Measurements from ENCODE around the gene RNLS. TPM values are rescaled to one million over a fixed set of nuclear protein-coding genes. Genes with fewer than 3 reads are reported as not detected.

Gene RNLS
- total and polyA plus RNA-seq, 2 of the 8 experiments (the other 6 are each of a cell fraction or from before 2014, with no cell fraction given), result 7.5 to 12.7 TPM

GRCh38 chr10:88512599-88512998 is 70.5 kb downstream of the RNLS start (continued):
- TF ChIP-seq CHD7 (IDR thresholded peaks at IDR 0.05; ENCODE audit: insufficient replicate concordance, low read length), result no peak
- no peak for TF ChIP-seq RFX5 (IDR thresholded peaks at IDR 0.05; ENCODE audit: borderline replicate concordance, low read depth, low read length)
- no peak for TF ChIP-seq BRCA1 (IDR thresholded peaks at IDR 0.05; ENCODE audit: low read depth, low read length)
- TF ChIP-seq, protein P1, sequence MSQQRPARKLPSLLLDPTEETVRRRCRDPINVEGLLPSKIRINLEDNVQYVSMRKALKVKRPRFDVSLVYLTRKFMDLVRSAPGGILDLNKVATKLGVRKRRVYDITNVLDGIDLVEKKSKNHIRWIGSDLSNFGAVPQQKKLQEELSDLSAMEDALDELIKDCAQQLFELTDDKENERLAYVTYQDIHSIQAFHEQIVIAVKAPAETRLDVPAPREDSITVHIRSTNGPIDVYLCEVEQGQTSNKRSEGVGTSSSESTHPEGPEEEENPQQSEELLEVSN (IDR thresholded peaks at IDR 0.05), result no peak
- no peak for TF ChIP-seq ATF3 (IDR thresholded peaks at IDR 0.05; ENCODE audit: insufficient read depth, low read depth, low read length)
- no peak for TF ChIP-seq NANOG (IDR thresholded peaks at IDR 0.05; ENCODE audit: insufficient read depth, low read depth, low read length, poor library complexity, severe bottlenecking)
- no peak for TF ChIP-seq SIN3A (conservative IDR thresholded peaks at IDR 0.05 in 1 of 2, IDR thresholded peaks at IDR 0.05 in 1 of 2; ENCODE audit: low read depth in 1 of 2, low read length in 2 of 2)
- no peak for TF ChIP-seq CHD2 (IDR thresholded peaks at IDR 0.05; ENCODE audit: low read length)
